MCF 10A (cell line): Measurements from ENCODE around the gene PLS1. TPM values are rescaled to one million over a fixed set of nuclear protein-coding genes. Genes with fewer than 3 reads are reported as not detected.

Source experiments
- BruUV-seq: library from RNA; stranded (reverse); fragments of 400-500 nt; replicated peaks from 2 replicates; lab custom pipeline; 2021; lab: Mats Ljungman, UMichigan
- CTCF ChIA-PET: fragments of 300-600 bp; sonication (Branson Sonifier 250); formaldehyde crosslinking; extraction: SDS; loops from one replicate; lab custom pipeline; 2021; ENCODE audit warnings: antibody characterized with exemption, inconsistent platforms; lab: Yijun Ruan, JAX
- POLR2A ChIA-PET: fragments of 300-600, 350-650 bp; sonication (Branson Sonifier 250); formaldehyde crosslinking; extraction: SDS; loops from one replicate; lab custom pipeline; 2020; ENCODE audit warnings: antibody characterized with exemption, inconsistent platforms; lab: Yijun Ruan, JAX
- DNase-seq: peaks from one replicate; pipeline ENCODE4 v3.0.0-alpha.2; 2018; ENCODE audit not compliant: unreplicated experiment
- H3K27ac Mint-ChIP-seq: one replicate; pipeline ENCODE4 v1.8.0; 2022; ENCODE audit warnings: mild to moderate bottlenecking, low read depth, mixed read lengths; ENCODE audit not compliant: unreplicated experiment
- H3K27me3 Mint-ChIP-seq: one replicate; pipeline ENCODE4 v1.8.0; 2022; ENCODE audit warnings: mixed read lengths; ENCODE audit not compliant: insufficient read depth, unreplicated experiment
- H3K36me3 Mint-ChIP-seq: one replicate; pipeline ENCODE4 v1.8.0; 2022; ENCODE audit warnings: mild to moderate bottlenecking, moderate library complexity, mixed read lengths; ENCODE audit not compliant: insufficient read depth, unreplicated experiment
- H3K4me1 Mint-ChIP-seq: one replicate; pipeline ENCODE4 v1.8.0; 2022; ENCODE audit warnings: mixed read lengths; ENCODE audit not compliant: insufficient read depth, unreplicated experiment
- H3K4me3 Mint-ChIP-seq: one replicate; pipeline ENCODE4 v1.8.0; 2022; ENCODE audit warnings: mild to moderate bottlenecking, moderate library complexity, mixed read lengths; ENCODE audit not compliant: unreplicated experiment
- H3K9me3 Mint-ChIP-seq: one replicate; pipeline ENCODE4 v1.8.0; 2022; ENCODE audit warnings: mixed read lengths; ENCODE audit not compliant: unreplicated experiment
- intact Hi-C: fragments of 100-400 bp; cut with micrococcal nuclease; formaldehyde crosslinking; loops from 2 replicates; pipeline ENCODE4 v1.14.1; 2022
- total RNA-seq: library from RNA; stranded (reverse); gene quantifications from 2 replicates; pipeline ENCODE4 v1.2.3, GENCODE V29; 2022
- TF ChIP-seq, protein P1 (sequence below): fragments of 200-600 bp; IDR thresholded peaks from one replicate; pipeline ENCODE4 v1.8.0; 2022; ENCODE audit warnings: antibody characterized with exemption, mild to moderate bottlenecking; ENCODE audit not compliant: unreplicated experiment

The PLS1 gene
- total RNA-seq, 1 experiment from 2014 or later = 7.3 TPM

- ChIA-PET CTCF (interaction anchor here (0.7 to 0.8 kb wide), 2 partner anchors 10 to 12 kb away, joined by 3 to 4 read pairs; no protein-coding TSS in a partner anchor), POLR2A (no interaction called here)
- TF ChIP-seq, protein P1, sequence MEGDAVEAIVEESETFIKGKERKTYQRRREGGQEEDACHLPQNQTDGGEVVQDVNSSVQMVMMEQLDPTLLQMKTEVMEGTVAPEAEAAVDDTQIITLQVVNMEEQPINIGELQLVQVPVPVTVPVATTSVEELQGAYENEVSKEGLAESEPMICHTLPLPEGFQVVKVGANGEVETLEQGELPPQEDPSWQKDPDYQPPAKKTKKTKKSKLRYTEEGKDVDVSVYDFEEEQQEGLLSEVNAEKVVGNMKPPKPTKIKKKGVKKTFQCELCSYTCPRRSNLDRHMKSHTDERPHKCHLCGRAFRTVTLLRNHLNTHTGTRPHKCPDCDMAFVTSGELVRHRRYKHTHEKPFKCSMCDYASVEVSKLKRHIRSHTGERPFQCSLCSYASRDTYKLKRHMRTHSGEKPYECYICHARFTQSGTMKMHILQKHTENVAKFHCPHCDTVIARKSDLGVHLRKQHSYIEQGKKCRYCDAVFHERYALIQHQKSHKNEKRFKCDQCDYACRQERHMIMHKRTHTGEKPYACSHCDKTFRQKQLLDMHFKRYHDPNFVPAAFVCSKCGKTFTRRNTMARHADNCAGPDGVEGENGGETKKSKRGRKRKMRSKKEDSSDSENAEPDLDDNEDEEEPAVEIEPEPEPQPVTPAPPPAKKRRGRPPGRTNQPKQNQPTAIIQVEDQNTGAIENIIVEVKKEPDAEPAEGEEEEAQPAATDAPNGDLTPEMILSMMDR = no peak
- Mint-ChIP-seq H3K36me3 (no peaks in the 10 kb centered on the region), H3K9me3 (no peaks in the 10 kb centered on the region), H3K27ac (no peak overlapping the region), H3K4me3 (no peak overlapping the region), H3K4me1 (peaks cover 5% of the 10 kb centered on the region), H3K27me3 (no peaks in the 10 kb centered on the region)
- no peak for DNase-seq
- BruUV-seq = no TSS peak
- intact Hi-C loops = no loop called here
Observed at GRCh38 chr3:142613491-142613890, 17.3 kb downstream of the PLS1 start.

GRCh38 chr3:142614059-142614626 lies 17.9 kb downstream of the PLS1 start:
- Mint-ChIP-seq H3K4me1 (peaks cover 11% of the 10 kb centered on the region), H3K36me3 (no peaks in the 10 kb centered on the region), H3K9me3 (no peaks in the 10 kb centered on the region), H3K4me3 (no peak overlapping the region), H3K27ac (no peak overlapping the region), H3K27me3 (no peaks in the 10 kb centered on the region)
- ChIA-PET POLR2A (no interaction called here), CTCF (interaction anchor here (0.8 kb wide), 1 partner anchor 12 kb away, joined by 3 read pairs; no protein-coding TSS in a partner anchor)
- no peak for DNase-seq
- intact Hi-C loops = no loop called here
- no TSS peak for BruUV-seq
- TF ChIP-seq, protein P1 = no peak

GRCh38 chr3:142615171-142615570 lies 19.0 kb downstream of the PLS1 start:
- POLR2A ChIA-PET = no interaction called here
- BruUV-seq = no TSS peak
- Mint-ChIP-seq H3K9me3 (no peaks in the 10 kb centered on the region), H3K4me1 (peaks cover 15% of the 10 kb centered on the region), H3K4me3 (no peak overlapping the region), H3K36me3 (no peaks in the 10 kb centered on the region), H3K27ac (no peak overlapping the region), H3K27me3 (no peaks in the 10 kb centered on the region)
- intact Hi-C loops = no loop called here
- CTCF ChIA-PET = no interaction called here
- DNase-seq = no peak
- TF ChIP-seq, protein P1 = no peak

GRCh38 chr3:142618917-142619461 lies 22.8 kb downstream of the PLS1 start:
- Mint-ChIP-seq H3K9me3 (no peaks in the 10 kb centered on the region), H3K27me3 (no peaks in the 10 kb centered on the region), H3K36me3 (no peaks in the 10 kb centered on the region), H3K4me3 (no peak overlapping the region), H3K27ac (peak overlapping the region; percentile 40), H3K4me1 (peaks cover 10% of the 10 kb centered on the region)
- CTCF ChIA-PET = interaction anchor here (0.6 to 1.1 kb wide), 5 partner anchors 8 to 980 kb away, joined by 3 to 4 read pairs (median 4); no protein-coding TSS in a partner anchor
- BruUV-seq = no TSS peak
- DNase-seq = peak; percentile 38
- intact Hi-C loops = no loop called here
- POLR2A ChIA-PET = interaction anchor here (0.9 to 1.4 kb wide), 3 partner anchors 9 to 41 kb away, joined by 3 to 8 read pairs (median 6); partner anchors contain the start of gene ATR
- TF ChIP-seq, protein P1 = no peak
